ENCODE data around the gene RLBP1. TPM values are rescaled to one million over a fixed set of nuclear protein-coding genes. Genes with fewer than 3 reads are reported as not detected.

RLBP1 gene
- total RNA-seq, 4 donors from 2014 or later: not detected

DNA sequence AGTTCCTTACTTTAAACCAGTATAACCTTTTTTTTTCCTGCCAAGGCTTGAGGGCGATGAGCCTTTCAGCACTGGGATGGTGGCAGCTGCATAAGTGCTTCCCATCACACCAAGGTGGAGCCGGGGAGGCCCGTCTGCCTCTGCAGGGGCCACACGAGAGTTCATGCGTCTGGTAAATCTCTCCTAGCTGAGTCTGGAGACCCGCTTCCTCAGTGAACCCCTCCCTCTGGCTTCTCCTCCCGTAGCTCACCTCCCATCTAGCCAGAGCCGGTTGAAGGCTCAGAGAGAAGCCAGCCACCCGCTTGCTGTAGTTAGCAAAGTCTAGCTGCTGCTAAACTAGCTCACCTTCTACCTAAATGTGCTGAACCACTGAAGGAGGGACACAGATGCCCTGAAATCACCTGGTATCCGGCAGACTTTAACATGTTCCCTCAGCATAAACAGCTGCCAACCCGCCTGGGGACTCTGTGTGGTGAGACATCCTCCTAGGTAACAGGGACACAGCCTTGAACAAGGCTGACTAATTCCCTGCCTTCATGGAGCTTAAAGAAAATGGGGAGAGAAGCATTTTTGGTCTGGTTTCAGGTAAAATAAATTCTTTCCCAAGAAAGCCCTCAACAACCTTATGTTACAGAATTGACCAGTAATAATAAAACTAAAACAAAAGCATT lies 42.9 kb downstream of the RLBP1 start:
- ATAC-seq (ENCODE audit: low FRiP score) (no peak), DNase-seq (ENCODE audit: low spot score) (no peak)
- TF ChIP-seq, protein P1, sequence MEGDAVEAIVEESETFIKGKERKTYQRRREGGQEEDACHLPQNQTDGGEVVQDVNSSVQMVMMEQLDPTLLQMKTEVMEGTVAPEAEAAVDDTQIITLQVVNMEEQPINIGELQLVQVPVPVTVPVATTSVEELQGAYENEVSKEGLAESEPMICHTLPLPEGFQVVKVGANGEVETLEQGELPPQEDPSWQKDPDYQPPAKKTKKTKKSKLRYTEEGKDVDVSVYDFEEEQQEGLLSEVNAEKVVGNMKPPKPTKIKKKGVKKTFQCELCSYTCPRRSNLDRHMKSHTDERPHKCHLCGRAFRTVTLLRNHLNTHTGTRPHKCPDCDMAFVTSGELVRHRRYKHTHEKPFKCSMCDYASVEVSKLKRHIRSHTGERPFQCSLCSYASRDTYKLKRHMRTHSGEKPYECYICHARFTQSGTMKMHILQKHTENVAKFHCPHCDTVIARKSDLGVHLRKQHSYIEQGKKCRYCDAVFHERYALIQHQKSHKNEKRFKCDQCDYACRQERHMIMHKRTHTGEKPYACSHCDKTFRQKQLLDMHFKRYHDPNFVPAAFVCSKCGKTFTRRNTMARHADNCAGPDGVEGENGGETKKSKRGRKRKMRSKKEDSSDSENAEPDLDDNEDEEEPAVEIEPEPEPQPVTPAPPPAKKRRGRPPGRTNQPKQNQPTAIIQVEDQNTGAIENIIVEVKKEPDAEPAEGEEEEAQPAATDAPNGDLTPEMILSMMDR (IDR thresholded peaks at IDR 0.05): no peak

DNA sequence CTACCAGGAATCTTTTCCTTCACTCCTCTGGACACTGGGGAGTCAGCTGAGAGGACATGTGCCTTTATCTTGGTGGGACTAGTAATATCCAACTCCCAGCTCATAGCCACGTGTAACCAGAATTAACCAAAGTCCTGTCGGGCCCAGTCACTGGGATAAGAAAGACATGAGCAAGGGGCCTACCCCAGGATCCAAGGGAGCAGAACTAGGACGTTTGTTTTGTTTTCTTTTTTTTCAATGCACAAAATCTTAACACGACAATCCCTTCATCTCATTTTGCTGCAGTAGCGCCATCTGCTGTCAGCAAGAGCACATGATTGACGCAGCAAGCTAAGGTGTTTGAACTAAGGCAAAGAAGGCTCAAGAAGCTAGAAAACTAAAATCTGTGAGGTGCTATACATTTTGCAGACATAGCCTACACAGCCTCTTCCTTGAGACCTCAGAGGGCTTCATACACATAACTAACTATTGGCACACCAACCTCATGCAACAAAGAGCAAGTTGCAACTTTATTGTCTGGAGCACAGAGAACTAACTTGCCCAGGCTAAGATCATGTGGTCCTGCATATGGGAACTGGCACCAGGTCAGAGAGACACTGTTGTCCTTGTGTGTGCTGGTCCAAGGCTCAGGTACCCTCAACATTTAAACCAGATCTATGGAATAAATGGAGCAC lies 43.6 kb downstream of the RLBP1 start:
- ATAC-seq (ENCODE audit: low FRiP score) (no peak), DNase-seq (ENCODE audit: low spot score) (no peak)
- TF ChIP-seq, protein P1 (IDR thresholded peaks at IDR 0.05): peak in 1 of 3 donors; percentile 27

DNA sequence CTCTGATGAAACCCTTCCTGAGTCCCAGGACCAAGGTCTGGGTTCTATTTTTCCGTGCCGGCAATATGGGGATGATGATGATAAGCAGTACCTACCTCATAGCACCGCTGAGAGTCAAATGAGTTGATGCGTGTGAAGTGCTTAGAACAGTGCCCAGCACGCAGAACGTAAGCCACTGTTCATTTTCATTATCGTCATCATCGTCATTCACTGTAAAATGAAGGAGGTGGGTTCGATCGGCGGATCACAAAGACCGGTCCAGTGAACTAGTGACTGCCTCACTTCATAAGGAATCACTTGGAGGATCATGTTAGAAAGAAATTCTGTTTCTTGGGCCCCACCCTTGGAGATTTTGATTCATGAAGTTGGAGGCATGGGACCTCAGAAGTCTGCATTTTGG lies 44.3 kb downstream of the RLBP1 start:
- ATAC-seq (ENCODE audit: low FRiP score): no peak
- DNase-seq (ENCODE audit: low spot score): no peak
- TF ChIP-seq, protein P1 (IDR thresholded peaks at IDR 0.05): no peak

- TF ChIP-seq, protein P1 (IDR thresholded peaks at IDR 0.05): no peak
- no peak for ATAC-seq (ENCODE audit: low FRiP score)
- DNase-seq (ENCODE audit: low spot score): no peak
Observed at GRCh38 chr15:89175617-89176191, 45.7 kb downstream of the RLBP1 start.

DNA sequence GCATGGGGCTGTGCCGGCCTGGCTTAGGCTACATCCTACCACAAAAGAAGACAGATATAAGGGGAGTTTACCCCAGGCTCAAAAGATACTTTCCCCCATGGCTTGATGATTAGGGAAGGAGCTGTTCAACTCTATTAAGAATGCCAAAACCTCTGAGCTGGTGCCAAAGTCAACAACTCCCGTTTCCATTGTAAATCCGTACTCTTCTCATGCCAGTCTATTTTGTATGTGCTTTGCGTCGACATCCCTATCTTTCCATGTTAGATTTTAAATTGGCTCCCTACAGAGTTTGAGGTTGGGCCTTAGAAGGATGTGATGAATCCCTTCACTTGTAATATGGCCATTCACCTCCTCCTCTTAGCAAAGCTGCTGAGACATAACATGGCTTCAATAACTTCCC lies 46.9 kb downstream of the RLBP1 start:
- DNase-seq (ENCODE audit: low spot score) (no peak), ATAC-seq (ENCODE audit: low FRiP score) (no peak)
- TF ChIP-seq, protein P1 (IDR thresholded peaks at IDR 0.05): no peak

DNA sequence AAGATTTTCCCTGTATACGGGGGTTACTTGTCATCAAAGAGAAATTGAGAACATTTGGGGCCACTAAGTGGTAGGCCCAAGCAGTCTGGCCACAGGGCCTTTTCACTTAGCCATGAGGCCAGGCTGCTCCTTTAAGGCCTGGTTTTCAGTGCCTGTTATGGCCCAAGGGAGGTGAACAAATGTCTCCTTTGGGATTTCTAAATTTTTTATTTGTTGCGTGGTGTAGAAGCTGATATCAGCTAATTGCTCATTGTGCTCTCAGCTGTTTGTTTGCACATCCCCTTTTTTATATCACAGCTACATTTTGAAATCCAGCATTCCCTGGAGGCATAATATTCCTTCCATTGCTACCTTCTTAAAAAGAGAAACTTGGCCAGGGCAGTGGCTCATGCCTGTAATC lies 48.5 kb downstream of the RLBP1 start:
- no peak for ATAC-seq (ENCODE audit: low FRiP score)
- no peak for DNase-seq (ENCODE audit: low spot score)
- TF ChIP-seq, protein P1 (IDR thresholded peaks at IDR 0.05): no peak
